ENCODE measurements around the gene SPTAN1. TPM values are rescaled to one million over a fixed set of nuclear protein-coding genes. Genes with fewer than 3 reads are reported as not detected.

Gene SPTAN1
- total and polyA plus RNA-seq, 2 experiments from 2014 or later, result 108 to 195 TPM

- TF ChIP-seq ZNF331 (CRISPR knock-in tag; IDR thresholded peaks at IDR 0.05; ENCODE audit: low read depth) (no peak), CTCF (conservative IDR thresholded peaks at IDR 0.05; ENCODE audit: low read depth in 2 of 2) (no peak), EZH2phosphoT487 (IDR thresholded peaks at IDR 0.05; ENCODE audit: unreplicated experiment) (no peak), EZH2 (IDR thresholded peaks at IDR 0.05; ENCODE audit: low read depth, unreplicated experiment) (no peak)
- TF ChIP-seq, protein P1, sequence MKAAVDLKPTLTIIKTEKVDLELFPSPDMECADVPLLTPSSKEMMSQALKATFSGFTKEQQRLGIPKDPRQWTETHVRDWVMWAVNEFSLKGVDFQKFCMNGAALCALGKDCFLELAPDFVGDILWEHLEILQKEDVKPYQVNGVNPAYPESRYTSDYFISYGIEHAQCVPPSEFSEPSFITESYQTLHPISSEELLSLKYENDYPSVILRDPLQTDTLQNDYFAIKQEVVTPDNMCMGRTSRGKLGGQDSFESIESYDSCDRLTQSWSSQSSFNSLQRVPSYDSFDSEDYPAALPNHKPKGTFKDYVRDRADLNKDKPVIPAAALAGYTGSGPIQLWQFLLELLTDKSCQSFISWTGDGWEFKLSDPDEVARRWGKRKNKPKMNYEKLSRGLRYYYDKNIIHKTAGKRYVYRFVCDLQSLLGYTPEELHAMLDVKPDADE (IDR thresholded peaks at IDR 0.05), result no peak
- Histone ChIP-seq H3K9me2 (ENCODE audit: insufficient read depth) (no peaks in the 10 kb centered on the region), H3K4me1 (ENCODE audit: insufficient read depth) (peaks cover 40% of the 10 kb centered on the region), H3K27ac (ENCODE audit: low read depth) (no peak overlapping the region), H3F3A (replicated peaks; ENCODE audit: low read depth) (no peaks in the 10 kb centered on the region), H4K20me1 (replicated peaks; ENCODE audit: insufficient read depth) (peaks cover 21% of the 10 kb centered on the region), H3K79me2 (replicated peaks; ENCODE audit: insufficient read depth) (peaks cover 90% of the 10 kb centered on the region), H3K4me3 (no peak overlapping the region), H2AFZ (no peak overlapping the region), H3K27me3 (ENCODE audit: insufficient read depth) (no peaks in the 10 kb centered on the region), H3K36me3 (ENCODE audit: insufficient read depth) (no peaks in the 10 kb centered on the region; the same call in 1 of the 2 replicates), H3K4me2 (0 out of 2 replicates have a peak overlapping the region, but pooled peaks have one; percentile 77)
- Mint-ChIP-seq H3K9me3 (no peaks in the 10 kb centered on the region), H3K4me3 (no peak overlapping the region), H3K4me1 (peaks cover 13% of the 10 kb centered on the region; the same call in 2 of the 3 replicates), H3K27ac (no peak overlapping the region), H3K27me3 (ENCODE audit: insufficient read depth, low read depth, poor library complexity) (peaks cover 2% of the 10 kb centered on the region), H3K36me3 (ENCODE audit: low read depth) (peaks cover 4% of the 10 kb centered on the region; the same call in 2 of the 3 replicates)
- no peak for DNase-seq (ENCODE audit: low spot score)
- ATAC-seq, result no peak
Measured at GRCh38 chr9:128556926-128557634, 4.7 kb downstream of the SPTAN1 start.

DNA sequence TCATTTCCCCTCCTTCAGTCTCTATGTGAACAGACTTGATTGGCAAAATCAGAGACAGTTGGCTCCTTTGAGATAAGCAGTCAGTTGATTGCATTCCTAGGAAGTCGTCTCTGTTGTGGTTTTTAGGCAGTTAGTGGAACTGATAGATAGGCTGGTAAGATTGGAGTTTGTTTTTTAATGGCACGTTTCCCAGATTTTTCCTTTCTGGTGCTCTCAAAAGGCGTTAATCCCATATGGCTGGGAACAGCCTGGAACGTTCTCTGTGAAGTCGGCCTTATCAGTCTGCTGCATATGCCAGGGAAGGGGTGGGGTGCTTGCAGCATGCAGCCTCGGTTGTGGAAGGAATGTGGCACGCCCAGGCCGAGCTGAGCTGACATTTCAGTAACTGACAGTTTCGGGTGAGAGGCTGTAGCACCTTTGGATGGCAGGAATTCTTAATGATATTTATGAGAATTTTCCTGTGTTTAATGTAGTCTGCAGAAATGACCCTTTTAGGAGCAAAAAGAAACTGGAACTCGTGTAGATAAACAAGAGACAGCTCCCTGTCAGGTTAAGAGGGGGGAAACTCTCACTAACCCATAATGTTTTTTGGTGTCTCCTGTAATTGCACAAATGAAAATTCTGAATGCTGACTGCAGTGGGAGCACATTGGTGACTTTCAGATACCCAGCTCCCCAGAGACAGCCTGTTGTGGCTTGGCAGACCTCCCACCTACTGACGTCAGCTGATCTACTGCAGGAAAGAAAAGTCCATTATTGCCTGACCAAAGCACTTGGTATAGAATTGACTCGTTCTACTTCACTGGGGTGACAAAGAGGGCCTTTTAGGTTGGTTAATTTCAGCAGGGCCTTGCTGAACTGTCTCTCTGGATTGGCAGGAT is 6.3 kb downstream of the SPTAN1 start:
- Histone ChIP-seq H3K4me3 (no peak overlapping the region), H3K27ac (ENCODE audit: low read depth) (peak overlapping the region; percentile 67; the same call in 1 of the 2 replicates)

More for the DNA sequence above, 6.3 kb downstream of the SPTAN1 start:
- Histone ChIP-seq H4K20me1 (replicated peaks; ENCODE audit: insufficient read depth) (peaks cover 33% of the 10 kb centered on the region), H3K27me3 (ENCODE audit: insufficient read depth) (no peaks in the 10 kb centered on the region), H3K79me2 (replicated peaks; ENCODE audit: insufficient read depth) (peaks cover 95% of the 10 kb centered on the region), H3K36me3 (ENCODE audit: insufficient read depth) (no peaks in the 10 kb centered on the region; the same call in 1 of the 2 replicates), H3K9me2 (ENCODE audit: insufficient read depth) (no peaks in the 10 kb centered on the region), H3F3A (replicated peaks; ENCODE audit: low read depth) (no peaks in the 10 kb centered on the region), H2AFZ (no peak overlapping the region), H3K4me1 (ENCODE audit: insufficient read depth) (peaks cover 38% of the 10 kb centered on the region), H3K4me2 (no peak overlapping the region)
- no peak overlapping the region for H3K27ac Mint-ChIP-seq
- ATAC-seq, result peak; percentile 21
- DNase-seq (ENCODE audit: low spot score), result peak; percentile 28
- peaks cover 13% of the 10 kb centered on the region; the same call in 2 of the 3 replicates for H3K4me1 Mint-ChIP-seq
- peaks cover 2% of the 10 kb centered on the region for H3K27me3 Mint-ChIP-seq (ENCODE audit: insufficient read depth, low read depth, poor library complexity)
- no peaks in the 10 kb centered on the region for H3K9me3 Mint-ChIP-seq
- H3K36me3 Mint-ChIP-seq (ENCODE audit: low read depth), result peaks cover 6% of the 10 kb centered on the region; the same call in 2 of the 3 replicates
- H3K4me3 Mint-ChIP-seq, result no peak overlapping the region
- TF ChIP-seq JUNB (IDR thresholded peaks at IDR 0.05; ENCODE audit: unreplicated experiment) (no peak), CREB1 (CRISPR knock-in tag; IDR thresholded peaks at IDR 0.05; ENCODE audit: low read depth) (no peak)
